ENCODE measurements around the gene TMTC1. TPM values are rescaled to one million over a fixed set of nuclear protein-coding genes. Genes with fewer than 3 reads are reported as not detected.

TMTC1 gene
- total and polyA plus RNA-seq, 2 donors (not counting 1 experiment from before 2014, with no cell fraction given) = 62.2 to 222 TPM

GRCh38 chr12:29807129-29807528 lies 23.4 kb upstream of the TMTC1 start:
- Histone ChIP-seq H3K9me3 (ENCODE audit: control insufficient read depth, insufficient read depth, low read depth, low read length) (no peaks in the 10 kb centered on the region), H3K4me2 (ENCODE audit: extremely low read depth, insufficient read depth, low read length) (no peak overlapping the region), H3K79me2 (ENCODE audit: control insufficient read depth, insufficient read depth, low read length) (no peaks in the 10 kb centered on the region), H2AFZ (ENCODE audit: low read length) (no peak overlapping the region), H3K27me3 (ENCODE audit: control insufficient read depth, insufficient read depth, low read length) (no peaks in the 10 kb centered on the region), H4K20me1 (ENCODE audit: control insufficient read depth, extremely low read depth, insufficient read depth, low read length) (no peaks in the 10 kb centered on the region), H3K36me3 (ENCODE audit: control insufficient read depth, insufficient read depth, low read length) (no peaks in the 10 kb centered on the region), H3K9ac (ENCODE audit: insufficient read depth, low read length) (no peak overlapping the region), H3K4me1 (ENCODE audit: control insufficient read depth, extremely low read depth, insufficient read depth, low read length) (no peaks in the 10 kb centered on the region), H3K27ac (ENCODE audit: insufficient read depth, low read length) (no peak overlapping the region), H3K4me3 (replicated peaks in 1 of 4; ENCODE audit: control extremely low read depth in 1 of 4, insufficient read depth in 1 of 4, low read depth in 3 of 4, low read length in 4 of 4) (no peak overlapping the region)
- DNase-seq (ENCODE audit: low read depth in 2 of 2) = peak; percentile 21 to 81
- no peak for TF ChIP-seq CTCF (conservative IDR thresholded peaks at IDR 0.05 in 1 of 2, IDR thresholded peaks at IDR 0.05 in 1 of 2; ENCODE audit: low read depth in 1 of 2, low read length in 2 of 2)
- TF ChIP-seq EZH2 (IDR thresholded peaks at IDR 0.05; ENCODE audit: low read length, missing control alignments) = no peak

GRCh38 chr12:29804019-29804418 lies 20.3 kb upstream of the TMTC1 start:
- H3K9me3 ChIP-seq (ENCODE audit: control insufficient read depth, insufficient read depth, low read depth, low read length) = no peaks in the 10 kb centered on the region
- H3K79me2 ChIP-seq (ENCODE audit: control insufficient read depth, insufficient read depth, low read length) = no peaks in the 10 kb centered on the region
- H3K4me2 ChIP-seq (ENCODE audit: extremely low read depth, insufficient read depth, low read length) = no peak overlapping the region
- H3K4me3 ChIP-seq (replicated peaks in 1 of 4; ENCODE audit: control extremely low read depth in 1 of 4, insufficient read depth in 1 of 4, low read depth in 3 of 4, low read length in 4 of 4) = no peak overlapping the region
- no peak overlapping the region for H3K9ac ChIP-seq (ENCODE audit: insufficient read depth, low read length)
- no peak for DNase-seq (ENCODE audit: low read depth in 2 of 2)
- no peaks in the 10 kb centered on the region for H3K36me3 ChIP-seq (ENCODE audit: control insufficient read depth, insufficient read depth, low read length)
- TF ChIP-seq CTCF (conservative IDR thresholded peaks at IDR 0.05 in 1 of 2, IDR thresholded peaks at IDR 0.05 in 1 of 2; ENCODE audit: low read depth in 1 of 2, low read length in 2 of 2) (no peak), EZH2 (IDR thresholded peaks at IDR 0.05; ENCODE audit: low read length, missing control alignments) (no peak)
- H3K27me3 ChIP-seq (ENCODE audit: control insufficient read depth, insufficient read depth, low read length) = no peaks in the 10 kb centered on the region
- H2AFZ ChIP-seq (ENCODE audit: low read length) = no peak overlapping the region
- no peak overlapping the region for H3K27ac ChIP-seq (ENCODE audit: insufficient read depth, low read length)
- no peaks in the 10 kb centered on the region for H3K4me1 ChIP-seq (ENCODE audit: control insufficient read depth, extremely low read depth, insufficient read depth, low read length)
- no peaks in the 10 kb centered on the region for H4K20me1 ChIP-seq (ENCODE audit: control insufficient read depth, extremely low read depth, insufficient read depth, low read length)

- TF ChIP-seq EZH2 (IDR thresholded peaks at IDR 0.05; ENCODE audit: low read length, missing control alignments) (no peak), CTCF (conservative IDR thresholded peaks at IDR 0.05 in 1 of 2, IDR thresholded peaks at IDR 0.05 in 1 of 2; ENCODE audit: low read depth in 1 of 2, low read length in 2 of 2) (no peak)
- Histone ChIP-seq H2AFZ (ENCODE audit: low read length) (no peak overlapping the region), H3K9me3 (ENCODE audit: control insufficient read depth, insufficient read depth, low read depth, low read length) (no peaks in the 10 kb centered on the region), H3K4me3 (replicated peaks in 1 of 4; ENCODE audit: control extremely low read depth in 1 of 4, insufficient read depth in 1 of 4, low read depth in 3 of 4, low read length in 4 of 4) (no peak overlapping the region), H3K27ac (ENCODE audit: insufficient read depth, low read length) (no peak overlapping the region), H3K9ac (ENCODE audit: insufficient read depth, low read length) (no peak overlapping the region), H3K36me3 (ENCODE audit: control insufficient read depth, insufficient read depth, low read length) (no peaks in the 10 kb centered on the region), H3K27me3 (ENCODE audit: control insufficient read depth, insufficient read depth, low read length) (no peaks in the 10 kb centered on the region), H3K4me2 (ENCODE audit: extremely low read depth, insufficient read depth, low read length) (no peak overlapping the region), H4K20me1 (ENCODE audit: control insufficient read depth, extremely low read depth, insufficient read depth, low read length) (no peaks in the 10 kb centered on the region), H3K79me2 (ENCODE audit: control insufficient read depth, insufficient read depth, low read length) (no peaks in the 10 kb centered on the region), H3K4me1 (ENCODE audit: control insufficient read depth, extremely low read depth, insufficient read depth, low read length) (peaks cover 7% of the 10 kb centered on the region)
- peak in 1 of 2 donors; percentile 31 for DNase-seq (ENCODE audit: low read depth in 2 of 2)
Measured at GRCh38 chr12:29799591-29799990, 15.8 kb upstream of the TMTC1 start.
